HG03108 (cell line): ENCODE results near the gene EXOG.
A peak's percentile ranks its signal among the peaks of the same experiment; 100 is the strongest.

Experiments used
- ATAC-seq: cut with Tn5 transposase; IDR thresholded peaks from one replicate; pipeline ENCODE4 v1.9.1; 2021; ENCODE audit warnings: moderate library complexity; ENCODE audit not compliant: unreplicated experiment

The EXOG gene

GRCh38 chr3:38507120-38507519 lies 11.0 kb downstream of the EXOG start:
- ATAC-seq: peak; percentile 93

- ATAC-seq: no peak
These were observed 13.6 kb downstream of the EXOG start for GRCh38 chr3:38509732-38510131.

GRCh38 chr3:38510631-38511030 lies 14.5 kb downstream of the EXOG start:
- ATAC-seq: no peak

- ATAC-seq: no peak
These were observed 15.4 kb downstream of the EXOG start for GRCh38 chr3:38511546-38511945.

- ATAC-seq: no peak
These were observed 19.2 kb downstream of the EXOG start for GRCh38 chr3:38515367-38515766.

GRCh38 chr3:38516669-38517068 lies 20.5 kb downstream of the EXOG start:
- no peak for ATAC-seq

- no peak for ATAC-seq
These were observed 22.9 kb downstream of the EXOG start for GRCh38 chr3:38519000-38519399.

GRCh38 chr3:38519651-38520050 lies 23.5 kb downstream of the EXOG start:
- ATAC-seq: no peak

- ATAC-seq: no peak
These were observed 25.3 kb downstream of the EXOG start for GRCh38 chr3:38521391-38521987.

GRCh38 chr3:38522002-38522401 lies 25.9 kb downstream of the EXOG start:
- no peak for ATAC-seq

GRCh38 chr3:38524141-38524739 lies 28.1 kb downstream of the EXOG start:
- no peak for ATAC-seq

GRCh38 chr3:38526792-38527191 lies 30.7 kb downstream of the EXOG start:
- ATAC-seq: no peak

- no peak for ATAC-seq
These were observed 32.3 kb downstream of the EXOG start for GRCh38 chr3:38528457-38528856.

- no peak for ATAC-seq
These were observed 36.4 kb downstream of the EXOG start for GRCh38 chr3:38532529-38532928.

- no peak for ATAC-seq
These were observed 37.3 kb downstream of the EXOG start for GRCh38 chr3:38533285-38533976.

- ATAC-seq: no peak
These were observed 38.0 kb downstream of the EXOG start for GRCh38 chr3:38534180-38534579.

GRCh38 chr3:38534604-38535003 lies 38.5 kb downstream of the EXOG start:
- ATAC-seq: no peak

- no peak for ATAC-seq
These were observed 40.5 kb downstream of the EXOG start for GRCh38 chr3:38536671-38537070.

- ATAC-seq: no peak
These were observed 42.7 kb downstream of the EXOG start for GRCh38 chr3:38538773-38539353.

- no peak for ATAC-seq
These were observed 45.7 kb downstream of the EXOG start for GRCh38 chr3:38541806-38542205.

- no peak for ATAC-seq
These were observed 46.5 kb downstream of the EXOG start for GRCh38 chr3:38542401-38543298.
